Epidermal melanocyte (primary cell): ENCODE data around the gene MESP1.

Experiments
- DNase-seq: peaks from one replicate; pipeline ENCODE4 v3.0.0; 2011; ENCODE audit warnings: low spot score; ENCODE audit not compliant: insufficient read length

The MESP1 gene

DNA sequence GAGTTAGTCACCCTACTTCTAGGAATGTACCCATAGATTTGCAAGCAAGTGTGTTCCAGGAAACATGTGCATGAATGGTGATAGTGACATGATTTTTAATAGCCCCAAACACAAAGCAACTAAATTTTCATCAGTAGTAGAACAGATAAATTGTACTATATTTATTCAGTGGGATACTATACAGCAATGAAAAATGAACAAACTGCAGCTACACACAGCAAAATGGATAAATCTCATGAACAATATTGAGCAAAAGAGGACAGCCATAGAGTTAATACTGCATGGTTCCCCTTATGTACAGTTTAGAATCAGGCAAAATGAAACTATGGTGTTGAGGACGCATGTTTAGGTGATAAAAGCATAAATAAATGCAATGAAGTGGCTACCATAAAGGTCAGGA, 26.0 kb downstream of the MESP1 start:
- DNase-seq = no peak

DNA sequence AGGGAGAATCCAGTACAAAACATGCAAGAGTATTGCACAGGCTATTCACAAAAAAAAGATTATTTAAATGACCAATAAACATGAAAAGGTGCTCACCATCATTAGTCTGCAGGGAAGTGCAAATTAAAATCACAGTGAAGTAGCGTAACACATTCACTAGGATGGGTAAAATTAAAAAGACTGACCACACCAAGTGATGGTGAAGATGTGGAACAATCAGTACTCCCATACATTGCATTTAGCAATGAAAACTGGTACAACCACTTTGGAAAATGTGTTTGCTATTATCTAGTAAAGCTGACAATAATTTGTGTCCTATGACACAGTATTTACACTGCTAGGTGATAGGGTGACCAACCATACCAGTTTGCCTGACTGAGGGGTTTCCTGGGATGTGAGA, 26.4 kb downstream of the MESP1 start:
- DNase-seq = no peak

DNA sequence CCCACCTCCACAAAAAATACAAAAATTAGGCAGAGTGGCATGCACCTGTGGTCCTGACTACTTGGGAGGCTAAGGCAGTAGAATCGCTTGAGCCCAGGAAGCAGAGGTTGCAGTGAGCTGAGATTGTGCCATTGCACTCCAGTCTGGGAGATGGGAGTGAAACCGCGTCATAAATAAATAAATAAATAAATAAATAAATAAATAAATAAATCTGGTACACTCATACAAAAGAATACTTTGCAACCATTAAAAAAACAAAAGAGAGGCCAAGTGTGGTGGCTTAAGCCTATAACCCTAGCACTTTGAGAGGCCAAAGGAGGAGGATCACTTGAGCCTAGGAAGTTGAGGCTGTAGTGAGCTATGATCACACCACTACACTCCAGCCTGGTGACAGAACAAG, 28.0 kb downstream of the MESP1 start:
- DNase-seq = no peak

- no peak for DNase-seq
Measured at GRCh38 chr15:89714775-89715174, 36.3 kb downstream of the MESP1 start.

- DNase-seq = no peak
Measured at GRCh38 chr15:89707577-89707976, 43.5 kb downstream of the MESP1 start.

GRCh38 chr15:89704411-89704810, 46.6 kb downstream of the MESP1 start:
- no peak for DNase-seq
